ENCODE data around the gene HHEX.
"Not testable (repeated sequence)": the region's sequence is repeated elsewhere in the genome, so short reads cannot be mapped to it uniquely, and the experiment has no call there.

The HHEX gene

GRCh38 chr10:92689663-92690210 is at the start of gene HHEX:
HHEX (plus strand) TSS chr10:92689955; CDS start chr10:92689987, 32 bp downstream.
- no peaks in the 10 kb centered on the region for H3K27me3 ChIP-seq (replicated peaks)
- H3K36me3 ChIP-seq (replicated peaks): no peaks in the 10 kb centered on the region
- in situ Hi-C loops (cut with HindIII; ENCODE audit: low pct_ligation_motif_present, low sequenced_read_pairs): no loop called here
- no peak for TF ChIP-seq CTCF (IDR thresholded peaks at IDR 0.05; ENCODE audit: low read depth, low read length, missing control alignments)
- no peak for DNase-seq
- peak within 1 kb of the TSS; percentile 63 for H3K4me3 ChIP-seq (ENCODE audit: low read depth, low read length)
- no peak within 1 kb of the TSS for H3K27ac ChIP-seq

- Histone ChIP-seq H3K27me3 (replicated peaks) (no peaks in the 10 kb centered on the region), H3K4me3 (ENCODE audit: low read depth, low read length) (no peak overlapping the region), H3K36me3 (replicated peaks) (no peaks in the 10 kb centered on the region), H3K27ac (no peak overlapping the region)
- TF ChIP-seq CTCF (IDR thresholded peaks at IDR 0.05; ENCODE audit: low read depth, low read length, missing control alignments): peak; percentile 10
- in situ Hi-C loops (cut with HindIII; ENCODE audit: low pct_ligation_motif_present, low sequenced_read_pairs): no loop called here
- peak; percentile 47 for DNase-seq
Observed at GRCh38 chr10:92640107-92640506, 49.6 kb upstream of the HHEX start.

GRCh38 chr10:92641492-92641891 is 48.3 kb upstream of the HHEX start:
- Histone ChIP-seq H3K27ac (no peak overlapping the region), H3K36me3 (replicated peaks) (no peaks in the 10 kb centered on the region), H3K4me3 (ENCODE audit: low read depth, low read length) (no peak overlapping the region), H3K27me3 (replicated peaks) (no peaks in the 10 kb centered on the region)
- no peak for TF ChIP-seq CTCF (IDR thresholded peaks at IDR 0.05; ENCODE audit: low read depth, low read length, missing control alignments)
- DNase-seq: no peak
- in situ Hi-C loops (cut with HindIII; ENCODE audit: low pct_ligation_motif_present, low sequenced_read_pairs): no loop called here

GRCh38 chr10:92644921-92645320 is 44.8 kb upstream of the HHEX start:
- Histone ChIP-seq H3K27ac (no peak overlapping the region), H3K36me3 (replicated peaks) (no peaks in the 10 kb centered on the region), H3K4me3 (ENCODE audit: low read depth, low read length) (no peak overlapping the region), H3K27me3 (replicated peaks) (no peaks in the 10 kb centered on the region)
- in situ Hi-C loops (cut with HindIII; ENCODE audit: low pct_ligation_motif_present, low sequenced_read_pairs): no loop called here
- no peak for DNase-seq
- TF ChIP-seq CTCF (IDR thresholded peaks at IDR 0.05; ENCODE audit: low read depth, low read length, missing control alignments): no peak

GRCh38 chr10:92650864-92651263 is 38.9 kb upstream of the HHEX start:
- DNase-seq; H3K36me3 ChIP-seq (replicated peaks); in situ Hi-C loops (cut with HindIII; ENCODE audit: low pct_ligation_motif_present, low sequenced_read_pairs); H3K4me3 ChIP-seq (ENCODE audit: low read depth, low read length); H3K27me3 ChIP-seq (replicated peaks); H3K27ac ChIP-seq: not testable (repeated sequence)

GRCh38 chr10:92655426-92655825 is 34.3 kb upstream of the HHEX start:
- H3K27ac ChIP-seq: no peak overlapping the region
- in situ Hi-C loops (cut with HindIII; ENCODE audit: low pct_ligation_motif_present, low sequenced_read_pairs): no loop called here
- no peak for DNase-seq
- H3K4me3 ChIP-seq (ENCODE audit: low read depth, low read length): no peak overlapping the region
- H3K36me3 ChIP-seq (replicated peaks): no peaks in the 10 kb centered on the region
- H3K27me3 ChIP-seq (replicated peaks): no peaks in the 10 kb centered on the region
- TF ChIP-seq CTCF (IDR thresholded peaks at IDR 0.05; ENCODE audit: low read depth, low read length, missing control alignments): no peak
